Iris pigment epithelial cell (primary cell): ENCODE measurements around the gene CHML.
A peak's percentile ranks its signal among the peaks of the same experiment; 100 is the strongest.
"Not testable (repeated sequence)": the region's sequence is repeated elsewhere in the genome, so short reads cannot be mapped to it uniquely, and the experiment has no call there.

Experiments
- DNase-seq: peaks from one replicate; pipeline ENCODE4 v3.0.0-alpha.2; 2011; ENCODE audit warnings: low read depth

CHML gene

GRCh38 chr1:241640149-241640866, at the start of gene CHML, which contains the start of gene OPN3:
Gene CHML (minus strand): TSS chr1:241640369. CDS start chr1:241635766, 4,603 bp downstream.
Gene OPN3 (minus strand): TSS chr1:241640369. CDS start chr1:241640254, 115 bp downstream.
- DNase-seq: peak; percentile 87

DNA sequence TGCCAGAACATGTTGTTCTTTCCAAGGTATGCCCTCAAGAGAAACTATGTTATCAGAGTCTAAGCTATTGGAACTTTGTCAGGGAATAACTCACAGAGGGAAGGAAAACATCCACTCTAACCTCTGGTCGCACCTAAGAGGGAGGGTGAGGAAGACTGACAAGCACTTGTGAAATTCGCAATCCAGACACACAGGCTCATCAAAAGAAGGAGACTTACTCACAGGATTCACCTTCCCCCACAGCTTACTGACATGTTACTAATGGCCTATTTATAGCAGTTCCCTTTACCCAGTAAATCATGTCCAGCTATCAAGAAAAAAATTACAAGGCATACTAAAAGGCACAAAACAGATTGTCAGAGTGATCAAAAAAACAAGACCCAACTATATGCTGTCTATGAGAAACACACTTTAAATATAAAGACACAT, 48.8 kb upstream of the CHML start:
- peak; percentile 96 for DNase-seq

DNA sequence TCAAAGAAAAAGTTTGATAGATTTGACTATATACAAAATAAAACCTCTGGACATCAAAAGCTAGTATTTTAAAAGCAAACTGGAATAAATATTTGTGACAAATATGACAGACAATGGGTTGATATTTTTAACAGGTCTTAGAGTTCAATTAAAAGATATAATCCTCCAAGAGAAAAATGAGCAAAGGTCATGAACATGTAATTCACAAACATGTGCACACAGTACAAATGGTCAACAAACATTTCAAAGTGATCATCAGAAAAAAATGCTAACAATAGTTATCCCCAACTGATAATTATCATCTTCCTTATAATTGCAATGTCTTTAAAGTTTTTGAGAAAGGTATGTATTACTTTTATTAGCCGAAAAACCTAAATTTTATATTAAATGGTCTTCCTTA, 43.9 kb upstream of the CHML start:
- DNase-seq: no peak

- DNase-seq: no peak
These were observed 42.8 kb upstream of the CHML start for GRCh38 chr1:241682921-241683320.

- DNase-seq: not testable (repeated sequence)
These were observed 41.8 kb upstream of the CHML start for GRCh38 chr1:241681861-241682448.

- no peak for DNase-seq
These were observed 39.8 kb upstream of the CHML start for GRCh38 chr1:241679961-241680360.

DNA sequence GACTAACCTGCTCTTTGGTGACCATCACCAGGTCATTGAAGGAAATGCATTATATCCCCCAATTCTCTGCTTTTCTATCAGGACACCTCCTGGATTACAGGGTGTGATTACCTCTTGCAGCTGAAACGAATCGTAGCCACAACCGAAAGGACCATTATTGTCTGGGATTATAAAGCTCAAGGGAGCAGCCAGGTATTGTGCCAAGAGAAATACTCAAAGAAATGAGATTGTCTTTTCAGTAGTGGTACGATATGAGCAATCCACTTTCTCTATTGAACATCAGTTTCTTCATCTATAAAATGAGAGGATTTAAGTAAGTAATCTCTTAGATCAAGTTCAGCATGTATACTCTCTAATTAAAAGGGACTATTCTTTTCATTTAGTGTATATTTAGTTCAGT, 39.2 kb upstream of the CHML start:
- no peak for DNase-seq

GRCh38 chr1:241678536-241678935, 38.4 kb upstream of the CHML start:
- no peak for DNase-seq

DNA sequence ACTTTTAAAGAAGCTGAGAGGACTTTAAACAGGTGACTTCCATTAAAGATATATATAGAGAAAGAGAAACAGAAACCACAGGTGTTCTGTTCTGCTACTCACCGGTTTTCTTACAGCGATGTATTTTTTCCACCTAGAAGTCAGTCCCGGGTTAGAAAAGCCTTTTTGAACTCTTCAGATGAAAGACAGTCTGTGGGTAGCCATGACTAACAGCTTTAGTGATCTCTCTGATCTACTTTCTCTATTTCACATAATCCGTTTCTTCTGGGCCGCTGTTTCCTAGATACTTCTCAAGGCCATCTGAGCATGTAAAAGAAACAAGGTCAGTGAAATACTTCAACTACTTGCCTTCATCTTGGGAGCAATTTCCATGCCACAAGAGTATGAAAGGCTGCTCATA, 37.0 kb upstream of the CHML start:
- DNase-seq: peak; percentile 55

DNA sequence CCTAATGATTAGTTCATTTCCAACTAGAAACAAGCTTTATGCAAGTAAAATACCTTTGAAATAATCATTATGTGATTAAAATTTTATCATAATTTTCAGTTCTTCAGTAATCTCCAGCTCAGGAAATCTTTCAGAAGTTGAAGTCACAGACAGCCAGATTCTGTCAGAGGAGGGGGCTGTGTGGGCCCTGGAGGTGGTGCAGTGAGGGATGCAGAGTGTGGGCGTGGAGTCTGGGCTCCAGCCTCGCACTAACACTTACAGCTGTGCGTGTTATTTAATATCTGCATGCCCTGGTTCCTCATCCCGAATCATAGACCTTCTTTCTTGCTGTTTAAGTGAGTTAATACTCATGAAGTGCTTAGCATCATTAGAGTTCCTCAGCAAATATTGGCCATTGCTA, 35.8 kb upstream of the CHML start:
- DNase-seq: no peak

DNA sequence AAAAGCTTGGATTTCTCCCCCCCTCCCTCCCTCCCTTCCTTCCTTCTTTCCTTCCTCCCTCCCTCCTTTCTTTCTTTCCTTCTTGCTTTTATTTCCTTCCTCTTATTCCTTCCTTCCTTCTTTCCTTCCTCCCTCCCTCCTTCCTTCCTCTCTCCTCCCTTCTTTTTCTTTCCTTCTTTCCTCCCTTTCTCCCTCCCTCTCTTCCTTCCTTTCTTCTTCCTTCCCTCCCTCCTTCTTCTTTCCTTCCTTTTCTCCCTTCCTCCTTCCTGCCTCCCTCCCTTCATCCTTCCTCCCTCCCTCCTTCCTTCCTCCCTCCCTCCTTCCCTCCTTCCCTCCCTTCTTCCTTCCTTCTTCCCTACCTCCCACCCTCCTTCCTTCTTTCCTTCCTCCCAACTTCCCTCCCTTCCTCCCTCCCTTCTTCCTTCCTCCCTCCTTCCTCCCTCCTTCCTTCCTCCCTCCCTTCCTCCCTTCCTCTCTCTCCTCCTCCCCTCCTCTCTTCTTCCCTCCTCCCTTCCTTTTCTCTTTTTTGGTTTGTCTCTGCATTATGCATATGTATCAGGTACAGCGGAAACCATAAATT, 34.7 kb upstream of the CHML start:
- no peak for DNase-seq

- no peak for DNase-seq
These were observed 32.1 kb upstream of the CHML start for GRCh38 chr1:241672301-241672700.

DNA sequence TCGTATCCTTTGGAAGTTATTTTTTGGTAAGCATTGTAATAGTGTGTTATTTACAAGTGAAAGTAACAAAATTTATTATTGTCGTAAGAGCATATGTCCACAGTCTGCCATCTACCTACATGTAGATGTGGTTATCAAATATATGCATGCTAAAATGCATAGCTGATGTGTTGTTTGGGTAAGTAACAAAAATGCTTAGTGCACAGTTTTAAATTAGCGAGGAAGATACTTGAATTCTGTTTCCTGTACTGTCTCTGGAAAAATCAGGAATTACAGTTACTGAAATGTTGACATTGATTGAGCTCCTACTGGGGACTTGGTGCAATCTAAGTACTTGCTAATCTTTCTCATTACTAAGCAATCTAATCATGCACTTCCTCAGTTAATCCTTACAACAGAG, 26.2 kb upstream of the CHML start:
- DNase-seq: no peak

DNA sequence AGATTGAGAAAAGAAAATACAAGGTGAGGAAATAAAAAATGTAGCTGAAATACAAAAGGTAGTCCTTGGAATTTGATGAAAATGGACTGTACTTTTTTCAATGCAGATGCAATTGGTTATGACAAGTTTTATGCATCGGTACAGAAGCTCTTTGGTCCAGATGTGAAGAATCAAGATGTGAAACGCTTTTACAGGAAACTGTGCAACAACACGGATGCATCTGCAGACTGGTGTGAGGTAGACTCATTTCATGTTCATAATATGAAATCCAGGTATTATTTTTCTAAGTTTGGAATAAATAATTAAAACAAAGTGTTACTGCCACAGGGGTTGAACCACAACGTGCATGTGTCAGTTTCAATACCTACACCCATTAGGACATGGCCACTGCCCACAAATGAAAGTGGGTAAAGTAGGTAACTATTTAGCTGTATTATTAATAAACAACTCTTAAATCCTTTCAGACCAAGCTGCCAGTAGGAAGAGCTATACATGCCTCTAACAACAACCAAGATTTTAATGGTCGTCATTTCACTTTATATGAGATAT, 20.3 kb upstream of the CHML start:
- DNase-seq: no peak

DNA sequence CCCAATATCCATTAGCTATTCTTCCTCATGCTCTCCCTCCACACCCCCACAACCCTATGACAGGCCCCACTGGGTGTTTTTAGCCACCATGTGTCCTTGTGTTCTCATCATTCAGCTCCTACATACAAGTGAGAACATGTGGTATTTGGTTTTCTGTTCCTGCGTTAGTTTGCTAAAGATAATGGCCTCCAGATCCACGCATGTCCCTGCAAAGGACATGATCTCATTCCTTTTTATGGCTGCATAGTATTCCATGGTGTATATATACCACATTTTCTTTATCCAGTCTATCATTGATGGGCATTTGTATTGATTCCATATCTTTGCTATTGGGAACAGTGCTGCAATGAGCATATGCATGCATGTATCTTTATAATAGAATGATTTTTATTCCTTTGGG, 18.8 kb upstream of the CHML start:
- DNase-seq: not testable (repeated sequence)

GRCh38 chr1:241658081-241658793, 18.1 kb upstream of the CHML start:
- peak; percentile 31 for DNase-seq

GRCh38 chr1:241654641-241655040, 14.5 kb upstream of the CHML start:
- no peak for DNase-seq

DNA sequence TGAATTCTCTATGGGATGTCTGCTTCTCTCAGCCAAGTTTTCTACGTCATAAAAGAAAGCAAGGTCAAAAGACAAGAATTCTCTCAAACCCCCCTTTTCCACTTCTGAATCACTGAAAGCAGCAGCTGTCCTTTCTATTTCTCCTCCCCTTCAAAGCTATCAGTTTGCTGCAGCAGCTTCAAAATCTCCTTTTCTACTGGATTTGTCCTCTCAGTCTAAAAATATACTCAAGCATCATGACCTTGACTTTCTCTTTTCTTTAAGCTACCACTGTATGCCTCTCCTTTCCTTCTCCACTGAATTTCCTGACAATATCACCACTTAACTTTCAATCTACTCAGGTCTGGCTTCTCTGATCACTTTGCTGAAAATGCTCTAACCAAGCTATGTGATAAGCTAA, 13.8 kb upstream of the CHML start:
- peak; percentile 42 for DNase-seq

DNA sequence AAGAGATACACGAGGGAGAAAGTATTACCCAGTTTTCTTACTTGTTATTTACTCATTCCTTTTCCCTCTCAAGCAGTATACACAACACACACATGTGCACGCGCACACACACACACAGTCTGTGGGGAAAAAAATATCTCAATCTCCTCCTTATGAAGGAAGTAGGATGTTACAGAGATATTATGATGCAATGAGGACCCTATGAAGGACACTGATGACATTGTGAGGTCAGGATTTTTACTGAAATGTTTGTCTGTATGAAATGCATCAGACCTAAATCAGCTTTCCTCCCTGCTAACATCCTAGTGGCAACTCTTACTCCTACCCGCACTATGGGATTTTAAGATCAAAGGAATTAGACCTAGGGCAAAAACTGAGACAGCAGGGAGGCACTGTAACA, 11.8 kb upstream of the CHML start, which contains the start of gene WDR64:
Gene WDR64, plus strand, starts transcription at position 270 of the 400 bp plus-strand sequence. CDS start 204 bp downstream, outside the sequence.
- no peak for DNase-seq

DNA sequence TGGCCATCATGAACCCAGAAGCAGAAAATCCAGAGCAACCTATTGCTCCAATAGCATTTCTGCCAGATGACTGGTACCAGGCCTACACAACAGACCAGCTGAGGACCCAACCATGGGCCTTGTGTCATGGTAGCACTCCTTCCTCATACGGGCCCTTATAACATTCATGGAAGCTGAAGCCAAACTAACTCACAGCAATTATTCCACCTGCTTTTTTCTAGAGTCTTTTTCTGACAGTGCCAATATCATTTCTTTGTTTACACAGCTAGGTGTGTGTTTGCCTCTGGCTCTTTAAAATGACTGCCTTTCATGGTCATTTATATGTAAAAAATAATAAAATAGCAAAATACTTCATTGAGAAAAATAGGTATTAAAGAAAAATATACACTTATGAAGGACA, 8.0 kb upstream of the CHML start:
- DNase-seq: no peak

DNA sequence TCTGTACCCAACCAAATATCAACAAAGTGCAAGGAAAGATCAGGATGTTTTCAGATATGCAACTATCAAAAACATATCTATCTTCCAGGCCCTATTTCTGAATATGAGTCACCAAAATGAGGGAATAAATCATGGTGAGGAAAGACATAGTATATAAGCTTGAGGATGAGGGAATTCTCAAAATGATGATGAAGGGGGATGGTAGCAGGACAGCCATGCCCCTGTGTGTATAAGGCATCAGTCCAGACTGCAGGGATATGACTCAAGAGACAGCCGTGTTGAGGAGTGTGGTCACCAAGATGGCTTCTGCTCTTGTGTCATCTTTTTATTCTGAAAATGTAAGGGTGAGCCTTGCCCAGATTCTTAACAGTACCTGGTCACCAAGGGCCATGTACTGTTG, 7.5 kb upstream of the CHML start:
- peak; percentile 72 for DNase-seq

GRCh38 chr1:241646201-241646600, 6.0 kb upstream of the CHML start:
- DNase-seq: no peak
